Measurements from ENCODE around the gene DYDC1. TPM values are rescaled to one million over a fixed set of nuclear protein-coding genes. Genes with fewer than 3 reads are reported as not detected.

DYDC1 gene
- total and polyA plus RNA-seq, 2 donors (not counting 3 experiments of a cell fraction or from before 2014, with no cell fraction given), result not detected

GRCh38 chr10:80357851-80358125 is 1.2 kb upstream of the DYDC1 start:
- H3K4me1 ChIP-seq (ENCODE audit: control insufficient read depth, extremely low read depth, insufficient read depth, low read length), result peaks cover 3% of the 10 kb centered on the region
- H3K9ac ChIP-seq (replicated peaks; ENCODE audit: extremely low read depth, insufficient read depth, low read length), result no peak overlapping the region
- FAIRE-seq (no peak), DNase-seq (ENCODE audit: low read depth, low spot score) (no peak)
- no peaks in the 10 kb centered on the region for H3K9me3 ChIP-seq (replicated peaks; ENCODE audit: control insufficient read depth, insufficient read depth, low read length)
- H3K4me3 ChIP-seq (replicated peaks in 1 of 3; ENCODE audit: insufficient read depth in 1 of 3, low read depth in 1 of 3, low read length in 3 of 3), result no peak overlapping the region
- BruUV-seq (replicated peaks), result no TSS peak
- no peaks in the 10 kb centered on the region for H3K9me1 ChIP-seq (replicated peaks; ENCODE audit: control insufficient read depth, extremely low read depth, insufficient read depth, low read length)
- H2AFZ ChIP-seq (ENCODE audit: low read depth, low read length), result no peak overlapping the region
- no peak overlapping the region for H3K4me2 ChIP-seq (ENCODE audit: insufficient read depth, low read length)
- H3K27me3 ChIP-seq (ENCODE audit: control insufficient read depth in 2 of 2, insufficient read depth in 2 of 2, low read length in 2 of 2), result peaks cover 29 to 32% of the 10 kb centered on the region in 2 experiments
- ChIA-PET CTCF (interaction anchor here (0.6 kb wide), 1 partner anchor 890 kb away, joined by 4 read pairs; no protein-coding TSS in a partner anchor), POLR2A (no interaction called here)
- intact Hi-C loops (cut with micrococcal nuclease) (no loop called here), dilution Hi-C loops (cut with MboI; ENCODE audit: extremely low pct_ligation_motif_present, low sequenced_read_pairs) (no loop called here)
- H3K79me2 ChIP-seq (ENCODE audit: control insufficient read depth, insufficient read depth, low read length), result no peaks in the 10 kb centered on the region
- no peaks in the 10 kb centered on the region for H3K36me3 ChIP-seq (ENCODE audit: control insufficient read depth in 2 of 2, extremely low read depth in 1 of 2, insufficient read depth in 2 of 2, low read length in 2 of 2)
- TF ChIP-seq JUN (IDR thresholded peaks at IDR 0.05; ENCODE audit: borderline replicate concordance, insufficient read depth, insufficient read length, low read depth) (no peak), FOS (IDR thresholded peaks at IDR 0.05; ENCODE audit: borderline replicate concordance, insufficient read depth, low read length) (no peak), MAX (IDR thresholded peaks at IDR 0.05; ENCODE audit: insufficient read depth, insufficient read length) (no peak), MYC (IDR thresholded peaks at IDR 0.05; ENCODE audit: low read depth, low read length) (no peak), GATA2 (IDR thresholded peaks at IDR 0.05; ENCODE audit: insufficient read depth, insufficient read length, low read depth, low read length) (no peak), POLR2A (IDR thresholded peaks at IDR 0.05; ENCODE audit: low read depth, low read length) (no peak), POLR2AphosphoS5 (IDR thresholded peaks at IDR 0.05; ENCODE audit: insufficient read depth, low read depth, low read length) (no peak), CTCF (IDR thresholded peaks at IDR 0.05; ENCODE audit: extremely low read depth in 1 of 2, insufficient read depth in 1 of 2, low read depth in 1 of 2, low read length in 2 of 2) (no peak), EZH2 (IDR thresholded peaks at IDR 0.05; ENCODE audit: borderline replicate concordance, low read depth, low read length, severe bottlenecking) (no peak)
- H3K27ac ChIP-seq (ENCODE audit: insufficient read depth, low read depth, low read length), result no peak overlapping the region
- no peaks in the 10 kb centered on the region for H4K20me1 ChIP-seq (replicated peaks; ENCODE audit: control insufficient read depth, extremely low read depth, insufficient read depth, low read length)

Measured in endothelial cell of umbilical vein (primary cell).